HG03175 (cell line): ENCODE data around the gene PIGN.
A peak's percentile ranks its signal among the peaks of the same experiment; 100 is the strongest.

ENCODE experiments used
- ATAC-seq: cut with Tn5 transposase; IDR thresholded peaks from one replicate; pipeline ENCODE4 v1.9.1; 2021; ENCODE audit warnings: mild to moderate bottlenecking, moderate library complexity; ENCODE audit not compliant: unreplicated experiment

The PIGN gene

DNA sequence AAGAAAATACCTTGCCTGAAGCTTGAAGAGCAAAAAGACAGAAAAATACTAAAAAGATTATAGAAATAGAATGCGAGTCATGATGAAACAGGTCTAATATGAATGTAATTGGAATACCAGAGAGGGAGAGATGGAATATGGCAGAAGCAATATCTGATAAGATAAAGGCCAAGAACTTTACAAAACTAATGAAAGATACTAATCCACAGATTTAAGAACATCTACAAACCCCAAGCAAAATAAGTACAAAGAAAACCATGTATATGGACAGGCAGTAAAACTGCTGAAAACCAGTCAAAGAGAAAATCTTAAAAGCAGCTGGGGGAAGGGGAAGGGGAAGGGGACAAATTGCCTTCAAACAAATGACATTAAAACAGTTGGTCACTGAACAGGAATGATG is 67.0 kb downstream of the PIGN start:
- no peak for ATAC-seq

DNA sequence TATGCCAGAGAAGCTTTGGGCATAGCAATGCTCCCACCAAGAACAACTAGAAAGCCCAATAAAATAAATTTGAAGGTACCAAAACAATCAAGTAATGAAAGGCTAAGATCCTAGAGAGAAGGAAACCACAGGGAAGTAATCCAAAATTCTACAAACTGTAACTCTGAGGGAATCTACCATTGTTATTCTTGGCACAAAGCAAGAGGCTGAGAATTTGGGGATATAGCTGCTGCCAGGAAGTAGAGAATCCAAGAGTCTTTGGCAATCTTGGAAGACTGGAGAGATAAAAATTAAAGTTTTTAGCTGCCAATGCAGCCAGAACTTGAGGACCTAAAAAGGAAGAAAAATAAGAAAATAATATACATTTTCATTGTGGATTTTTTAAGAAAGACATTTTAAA is 68.5 kb downstream of the PIGN start:
- no peak for ATAC-seq

DNA sequence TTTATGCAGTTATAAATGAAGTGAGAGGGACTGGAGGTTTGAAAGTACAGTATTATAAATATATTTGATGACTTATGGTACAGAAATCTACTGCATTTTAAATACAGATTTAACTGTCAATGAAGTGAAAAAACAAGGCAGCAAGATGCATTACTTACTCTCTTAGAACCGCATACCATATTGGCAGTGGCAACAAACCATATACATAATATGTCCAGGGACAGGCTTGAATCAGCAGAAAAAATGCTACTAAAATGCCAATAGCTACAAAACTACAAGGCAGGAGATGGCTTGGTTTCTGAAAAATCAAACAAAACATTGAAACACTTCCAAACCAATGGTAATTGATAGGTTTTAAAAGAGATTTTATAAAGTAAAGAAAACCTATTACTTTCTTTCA is 77.2 kb downstream of the PIGN start:
- no peak for ATAC-seq

DNA sequence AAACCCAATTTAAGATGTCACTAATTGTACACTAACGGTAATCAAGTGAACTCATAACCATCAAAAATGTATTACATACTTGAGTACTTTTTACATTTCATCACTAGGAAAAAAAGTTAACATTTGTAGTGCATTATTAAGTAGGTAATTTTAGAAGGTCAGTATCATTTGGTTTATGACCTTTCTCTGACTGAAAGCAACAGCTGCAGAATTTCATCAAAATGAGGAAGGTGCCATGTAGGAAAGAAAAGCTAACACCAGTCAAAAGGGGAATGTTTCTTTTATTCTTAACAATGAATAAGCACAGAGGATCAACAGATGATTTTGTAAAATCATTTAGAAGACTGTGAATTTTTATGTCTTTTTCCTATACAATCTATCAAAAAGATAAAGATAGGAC is 79.0 kb downstream of the PIGN start:
- no peak for ATAC-seq

DNA sequence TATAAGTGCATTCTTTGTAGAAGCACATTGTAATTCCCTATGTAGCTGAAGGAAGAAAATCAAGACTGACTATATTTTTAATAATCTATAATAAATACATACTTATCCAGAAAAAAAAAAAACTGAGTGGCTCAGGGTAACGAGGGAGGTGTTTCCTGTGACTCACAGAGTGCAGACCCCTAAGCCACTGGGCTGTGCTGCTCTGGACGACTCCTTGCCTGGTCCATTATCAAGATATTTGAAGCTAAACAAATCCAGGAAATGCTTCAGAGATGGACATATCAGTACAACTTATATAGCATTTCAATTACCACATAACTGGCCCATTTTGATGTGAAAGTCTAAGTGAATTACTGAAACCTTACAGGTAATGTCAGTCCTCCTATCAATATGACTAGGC is 80.6 kb downstream of the PIGN start:
- no peak for ATAC-seq

DNA sequence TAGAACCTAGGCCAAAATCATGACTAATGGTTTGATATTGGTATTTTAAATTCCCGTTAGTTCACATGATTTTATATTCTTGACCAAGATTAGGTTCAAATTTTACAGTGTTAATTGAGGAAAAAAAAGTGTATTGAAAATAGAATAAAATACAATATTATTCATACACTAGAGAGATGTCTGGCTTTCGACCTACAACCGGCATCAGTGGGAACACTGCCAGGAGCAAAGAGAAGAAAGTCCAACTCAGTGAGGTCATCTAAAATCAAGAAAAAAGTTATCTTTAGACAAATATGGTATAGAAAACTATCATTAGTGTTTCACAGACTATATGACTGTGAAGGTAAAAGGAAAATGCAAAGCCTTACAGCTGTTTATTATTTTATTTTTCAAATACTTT is 81.5 kb downstream of the PIGN start:
- ATAC-seq = no peak

DNA sequence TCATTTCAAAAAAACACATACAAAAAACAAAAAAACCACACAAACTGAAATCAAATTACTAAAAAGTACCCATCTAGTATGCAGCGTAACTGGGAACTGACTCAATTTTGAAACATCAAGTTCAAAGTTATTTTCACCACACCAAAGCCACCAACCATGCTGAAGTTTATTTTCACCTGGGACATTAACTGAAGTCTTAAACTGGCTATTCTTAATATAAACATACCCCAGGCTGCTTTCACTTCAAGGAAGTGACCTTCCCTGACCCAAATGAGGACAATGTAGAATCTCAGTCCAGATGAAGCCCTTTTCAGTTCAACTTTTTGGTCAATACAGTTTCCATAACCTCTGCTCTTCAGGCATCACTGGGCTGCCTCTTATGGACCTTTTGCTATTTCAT is 84.6 kb downstream of the PIGN start:
- peak; percentile 55 for ATAC-seq

DNA sequence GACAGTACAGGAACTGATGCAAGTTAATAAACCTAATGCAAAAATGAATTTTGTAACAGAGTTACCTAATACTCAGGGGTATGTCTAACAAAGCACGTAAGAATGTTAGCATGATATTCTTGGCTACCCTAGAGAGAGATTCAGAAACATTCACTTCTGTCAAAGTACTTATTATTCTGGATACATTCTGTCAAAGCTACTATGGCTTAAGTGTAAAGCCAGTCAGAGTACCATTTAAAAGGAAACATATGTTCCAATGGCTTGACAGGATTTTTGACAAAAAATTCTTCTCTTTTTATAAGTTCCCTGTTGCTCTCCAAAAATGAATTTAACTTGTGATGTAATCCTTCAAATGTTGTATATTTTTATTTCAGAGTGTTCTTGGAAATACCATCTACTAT is 85.5 kb downstream of the PIGN start:
- ATAC-seq = no peak

DNA sequence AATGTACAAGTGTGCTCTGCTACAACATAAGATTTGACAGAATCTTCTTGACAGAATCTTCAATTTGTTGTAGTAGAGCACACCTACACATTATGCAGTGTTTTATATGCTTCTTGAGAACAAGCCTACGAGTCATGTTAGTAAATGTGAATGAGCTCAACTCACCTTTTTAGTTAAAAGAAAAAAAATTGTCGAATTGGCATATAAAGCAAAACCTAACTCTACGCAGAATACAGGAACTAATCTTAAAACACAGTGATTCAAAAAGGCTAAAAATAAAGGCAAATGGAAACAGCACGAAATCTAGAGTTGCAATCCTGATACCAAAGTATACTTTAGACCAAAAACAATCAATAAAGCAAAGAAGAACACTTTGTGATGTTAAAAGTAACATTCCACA is 87.9 kb downstream of the PIGN start:
- ATAC-seq = no peak

DNA sequence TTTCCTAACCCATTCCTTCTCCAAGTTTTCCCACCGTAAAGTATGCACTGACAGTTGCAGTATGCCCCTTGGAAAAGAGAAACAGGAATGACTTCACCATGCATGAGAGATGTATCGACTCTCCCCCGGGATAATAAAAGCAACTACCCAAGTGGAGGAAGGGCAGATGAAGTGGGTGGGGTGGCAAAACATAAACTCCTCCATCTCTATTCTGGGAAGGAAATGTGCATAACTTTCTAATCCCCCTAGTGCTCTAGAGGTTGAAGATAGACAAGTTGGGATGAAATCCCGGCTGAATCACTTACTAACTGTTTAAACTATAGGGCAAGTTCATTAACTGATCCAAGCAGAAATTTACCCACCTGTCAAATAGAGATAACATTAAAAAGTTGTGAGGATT is 89.2 kb downstream of the PIGN start:
- ATAC-seq = no peak

DNA sequence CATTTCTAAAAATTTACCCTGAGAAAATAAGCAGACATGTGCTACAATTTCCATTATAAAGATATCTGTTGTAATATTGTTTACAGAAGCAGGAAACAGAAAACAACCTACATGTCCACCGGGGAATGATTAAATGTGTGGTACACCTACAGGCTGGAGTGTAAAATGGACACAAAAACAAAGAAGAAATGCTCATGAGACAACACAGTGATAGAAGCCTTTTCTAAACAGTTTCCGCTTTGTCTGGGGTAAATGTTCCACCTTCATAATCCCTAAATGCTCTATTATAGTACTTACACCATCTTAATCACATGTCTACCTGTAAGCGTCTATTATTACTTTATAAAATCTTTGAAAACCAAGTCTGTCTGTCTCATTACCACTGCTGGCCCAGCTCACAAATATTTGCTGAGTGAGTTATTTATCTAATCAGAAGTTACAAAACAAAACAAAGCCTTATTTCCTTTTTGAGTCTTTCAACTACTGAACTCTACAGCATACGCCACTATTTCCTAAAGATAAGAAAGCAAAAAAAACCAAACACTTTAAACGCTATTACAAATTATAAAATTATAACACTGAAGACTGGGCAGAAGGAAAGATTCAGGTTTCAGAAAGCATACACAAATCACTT is 95.3 kb downstream of the PIGN start:
- ATAC-seq = no peak

DNA sequence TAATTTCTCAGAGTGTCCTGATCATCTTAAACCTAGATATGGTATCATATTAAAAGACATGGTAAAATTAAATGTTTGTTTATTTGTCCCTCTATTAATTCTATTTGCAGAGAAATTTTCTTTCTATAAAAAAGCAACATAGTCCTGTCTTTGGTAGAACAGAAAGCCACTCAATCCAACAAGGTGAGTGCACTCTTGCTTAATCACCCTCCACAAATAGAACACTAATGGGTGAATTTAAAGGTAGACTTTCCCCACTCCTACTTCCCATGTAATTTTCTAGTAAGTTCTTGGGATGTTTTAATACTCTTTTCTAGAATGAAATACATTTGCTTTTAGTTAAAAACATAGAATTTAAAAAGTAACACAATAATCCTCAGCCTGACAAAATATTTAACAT is 97.7 kb downstream of the PIGN start:
- ATAC-seq = no peak

DNA sequence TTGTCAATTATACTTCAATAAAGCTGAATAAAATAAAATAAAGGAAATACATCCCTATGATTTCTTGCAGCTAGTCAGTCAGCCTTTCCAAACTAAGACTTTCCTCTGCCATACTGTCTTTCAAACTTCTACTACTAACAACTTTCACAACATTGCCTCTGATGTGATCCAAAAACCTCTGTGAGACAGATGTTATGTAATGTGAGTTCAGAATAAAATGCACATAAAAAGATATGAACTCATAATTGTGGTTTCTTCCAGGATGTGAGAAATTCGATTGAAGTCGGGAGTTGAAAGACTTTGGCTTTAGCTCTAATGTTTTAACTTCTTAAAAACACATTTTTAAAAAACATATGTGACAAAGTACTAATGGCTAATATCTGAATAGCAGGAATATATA is 98.7 kb downstream of the PIGN start:
- no peak for ATAC-seq

DNA sequence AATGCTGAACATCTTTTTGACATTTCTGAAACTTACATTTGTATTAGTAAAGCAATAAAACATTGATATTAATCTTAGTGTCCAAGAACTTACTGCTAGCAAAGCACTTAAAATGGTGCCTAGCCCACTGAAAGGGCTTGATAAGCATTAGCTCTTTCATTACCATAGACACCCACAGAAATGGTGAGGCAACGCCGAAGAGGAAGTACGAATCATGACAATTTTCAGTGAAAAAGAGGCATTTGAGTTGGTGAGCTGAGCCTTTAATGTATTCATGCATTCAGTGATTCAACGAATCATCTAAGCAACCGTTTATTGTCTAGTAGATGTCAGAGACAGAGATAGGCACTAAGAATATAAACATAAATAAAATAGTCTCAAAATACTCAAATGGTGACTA is 101.1 kb downstream of the PIGN start:
- ATAC-seq = no peak

DNA sequence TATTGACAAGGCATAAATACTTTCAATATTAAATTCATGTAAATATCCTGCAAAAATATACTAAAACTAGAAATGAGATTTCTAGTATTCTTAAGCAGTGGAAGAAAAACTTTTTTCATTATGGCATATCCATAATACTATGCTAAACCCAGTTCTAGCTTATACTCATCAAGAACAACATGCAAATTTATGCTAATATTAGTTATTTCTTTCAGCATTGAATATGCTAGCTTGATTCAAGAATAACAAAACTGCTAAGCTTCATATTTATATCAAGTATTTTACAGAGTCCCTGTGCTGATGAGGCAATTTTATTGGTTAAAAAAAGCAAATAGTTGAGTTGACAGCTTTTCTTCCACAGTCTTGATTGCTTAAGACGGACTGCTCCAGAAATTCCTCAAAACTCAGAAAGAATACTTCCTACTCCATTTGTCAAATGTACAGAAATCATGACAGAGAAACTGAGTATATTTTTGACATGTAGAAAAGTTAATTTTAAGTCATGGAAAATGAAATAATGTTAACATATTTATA is 105.0 kb downstream of the PIGN start:
- no peak for ATAC-seq

DNA sequence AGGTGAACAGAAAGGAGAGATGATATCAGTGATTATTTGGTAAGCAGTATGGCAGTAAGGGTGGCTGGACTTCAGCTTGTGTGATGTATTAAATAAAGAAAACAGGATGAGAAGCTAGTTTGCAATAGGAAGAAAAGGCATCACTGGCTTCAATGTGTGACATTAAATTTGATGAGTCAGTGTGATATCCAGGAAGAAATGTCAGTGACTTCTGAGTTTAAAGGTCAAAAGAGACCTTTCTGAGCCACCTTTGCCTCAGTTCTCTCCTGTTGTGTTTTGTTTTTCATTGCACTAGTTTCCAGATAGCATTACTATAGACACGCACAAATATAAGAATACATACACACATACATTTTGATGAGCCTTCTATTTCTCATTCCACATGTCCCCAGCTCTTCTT is 105.6 kb downstream of the PIGN start:
- ATAC-seq = no peak

DNA sequence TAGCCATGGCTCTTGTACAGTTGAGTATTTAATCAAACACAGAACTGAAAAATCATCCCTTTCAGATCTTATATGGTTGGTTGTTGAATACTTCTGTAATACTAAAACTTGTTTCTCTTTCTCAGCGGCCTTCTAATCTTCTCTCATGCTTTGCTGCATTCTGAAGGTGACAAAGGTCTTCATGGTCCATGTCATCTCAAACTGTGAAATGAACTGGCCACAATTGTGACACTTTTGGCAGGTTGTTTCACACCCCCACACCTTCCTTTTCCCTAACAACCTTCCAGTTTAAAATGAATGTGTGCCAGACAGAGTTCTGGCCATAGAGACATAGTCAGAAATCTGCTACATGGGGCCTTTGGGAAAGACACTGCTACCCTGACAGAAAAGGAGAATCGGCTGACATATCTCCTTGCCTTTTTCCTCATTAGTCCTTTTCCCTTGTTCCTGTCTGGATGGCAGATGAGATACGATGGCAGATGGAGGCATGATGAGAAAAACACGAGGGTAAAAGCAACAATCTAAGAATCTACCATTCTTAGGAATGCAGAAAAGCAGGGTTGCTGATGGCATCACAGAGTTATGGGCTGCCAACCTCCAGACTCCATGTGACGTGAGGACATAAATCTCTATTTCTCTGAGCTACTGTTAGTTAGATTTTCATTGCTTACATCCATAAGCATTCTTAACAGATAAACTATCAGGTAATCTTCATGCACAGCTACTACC is 106.5 kb downstream of the PIGN start:
- peak; percentile 76 for ATAC-seq

DNA sequence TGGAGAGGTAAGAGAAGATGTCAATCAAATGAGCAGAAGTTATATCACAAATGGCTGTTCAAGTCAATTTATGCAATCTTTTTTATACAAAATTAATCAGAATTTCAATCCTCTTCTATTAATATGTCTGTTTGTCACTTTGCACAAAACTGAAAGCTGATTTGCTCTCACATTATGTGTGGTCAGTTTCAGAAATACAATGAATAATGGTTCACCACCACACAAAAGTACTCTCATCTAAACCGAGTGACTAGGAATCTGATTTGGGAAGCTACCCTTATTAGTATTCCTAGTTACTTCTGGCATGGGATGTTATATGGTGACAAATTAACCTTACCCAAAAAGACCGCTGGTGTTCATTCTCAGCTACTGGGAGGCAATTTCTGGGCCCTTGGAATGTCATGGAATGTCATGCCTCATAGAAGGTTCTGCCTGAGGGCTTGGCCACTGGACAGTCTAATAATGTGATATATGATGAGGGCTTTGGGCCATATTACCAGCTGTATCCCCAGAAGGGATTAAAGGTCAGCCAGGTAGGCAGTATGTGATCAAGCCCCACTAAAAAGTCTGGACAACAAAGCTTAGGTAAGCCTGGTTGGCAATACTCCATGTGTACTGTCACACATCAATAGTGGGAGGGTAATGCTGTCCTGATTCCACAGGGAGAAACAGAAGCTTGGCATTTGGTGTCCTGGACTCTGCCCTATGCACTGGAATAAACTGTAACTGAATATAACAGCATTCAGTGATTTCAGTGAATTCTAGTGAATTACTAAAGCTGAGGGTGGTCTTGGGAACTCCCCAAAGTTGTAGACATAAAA is 113.2 kb downstream of the PIGN start:
- ATAC-seq = no peak

DNA sequence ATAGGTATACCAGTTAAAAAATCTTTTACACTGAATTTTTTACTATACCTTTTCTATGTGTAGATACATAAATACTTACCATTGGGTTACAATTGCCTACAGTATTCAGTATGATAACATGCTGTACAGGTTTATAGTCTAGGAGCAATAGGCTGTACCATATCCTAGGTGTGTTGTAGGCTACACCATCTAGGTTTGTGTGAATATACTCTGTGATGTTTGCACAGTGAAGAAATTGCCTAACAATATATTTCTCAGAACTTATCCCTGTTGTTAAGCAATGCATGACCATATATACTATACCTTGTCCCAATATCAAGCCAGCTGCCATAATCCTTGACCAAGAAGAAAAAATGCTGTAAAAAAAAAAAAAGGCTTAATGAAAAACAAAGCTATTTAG is 114.5 kb downstream of the PIGN start:
- ATAC-seq = no peak

DNA sequence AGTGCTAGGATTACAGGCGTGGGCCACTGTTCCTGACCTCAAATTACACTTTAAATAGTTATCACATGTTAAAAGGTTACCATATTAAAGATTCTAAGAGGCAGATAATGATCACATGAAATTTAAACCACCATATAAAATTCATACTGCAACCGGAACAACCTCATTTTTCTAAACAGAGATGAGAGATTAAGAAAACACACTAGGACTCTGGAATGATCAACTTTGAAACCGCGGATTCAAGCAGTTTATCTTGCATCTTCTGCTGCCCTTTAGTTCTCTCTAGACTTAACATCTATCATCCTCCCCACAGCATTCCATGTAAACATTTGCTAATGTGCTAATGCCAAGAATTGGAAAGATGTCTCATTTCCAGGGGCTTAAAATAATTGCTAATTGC is 115.8 kb downstream of the PIGN start:
- no peak for ATAC-seq

DNA sequence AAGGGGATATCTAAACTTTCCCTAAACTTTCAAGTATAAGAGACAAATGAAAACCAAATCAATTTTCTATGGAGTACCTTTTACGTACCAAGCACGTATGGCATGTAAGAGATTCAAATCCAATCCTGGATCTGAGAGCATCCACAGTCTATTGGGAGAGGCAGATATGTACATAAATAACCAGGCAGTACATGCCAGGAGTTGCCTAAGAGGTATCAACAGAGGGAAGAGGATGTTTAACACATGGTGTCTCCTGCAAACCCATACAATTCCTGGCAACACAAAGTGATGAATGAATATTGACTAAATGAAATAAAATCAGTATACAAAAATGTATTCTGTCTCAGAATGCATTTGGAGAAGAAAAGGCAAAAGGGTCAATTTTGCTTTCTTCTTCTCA is 116.6 kb downstream of the PIGN start:
- no peak for ATAC-seq

DNA sequence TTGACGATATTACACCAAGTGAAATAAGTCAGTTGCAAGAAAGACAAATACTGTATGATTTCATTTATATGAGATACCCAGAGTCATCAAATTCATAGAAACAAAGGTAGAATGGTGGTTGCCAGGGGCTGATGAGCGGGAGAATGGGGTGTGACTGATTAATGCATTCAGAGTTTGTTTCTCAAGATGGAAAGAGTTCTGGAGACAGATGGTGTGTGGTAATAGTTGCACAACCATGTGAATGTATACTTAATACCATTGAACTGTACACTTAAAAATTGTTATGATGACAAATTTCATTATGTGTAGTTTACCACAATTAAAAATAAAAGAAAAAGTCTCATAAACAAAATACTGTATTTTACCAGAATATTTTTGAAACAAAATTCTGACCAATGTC is 117.3 kb downstream of the PIGN start:
- ATAC-seq = no peak
